ENCODE measurements around the gene SCART1.
"Not testable (repeated sequence)": the region's sequence is repeated elsewhere in the genome, so short reads cannot be mapped to it uniquely, and the experiment has no call there.

SCART1 gene

DNA sequence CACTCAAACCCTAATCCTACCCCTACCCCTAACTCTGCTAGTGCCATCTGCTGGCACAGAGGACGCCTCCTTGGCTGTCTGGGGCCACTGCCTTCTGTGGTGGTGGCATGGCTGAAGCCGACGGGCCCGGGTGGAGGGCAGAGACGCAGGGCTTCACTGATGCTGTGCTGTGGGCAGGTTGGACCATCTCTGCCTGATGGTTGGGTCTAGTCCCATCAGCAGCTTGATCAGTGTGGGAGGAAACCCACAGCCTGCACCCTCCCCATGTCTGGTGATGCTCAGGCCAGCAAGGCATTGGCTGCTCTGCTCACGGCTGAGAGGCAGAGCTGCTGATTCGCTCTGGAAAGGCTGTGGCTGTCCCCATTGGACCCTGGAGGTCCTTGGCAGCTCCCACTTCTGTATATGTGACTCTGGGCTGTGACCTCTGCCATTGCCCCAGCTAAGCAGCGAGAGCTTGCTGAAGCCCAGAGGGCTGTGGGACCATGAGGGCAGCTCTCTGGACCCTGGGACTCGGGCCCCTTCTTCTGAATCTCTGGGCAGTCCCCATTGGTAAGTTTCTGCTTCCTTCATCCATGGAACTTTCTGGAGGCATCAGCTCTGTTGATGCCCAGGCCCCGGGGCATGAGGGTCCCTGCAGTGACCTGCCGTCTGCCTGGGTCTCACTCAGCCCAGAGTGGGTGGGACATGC is at the start of gene SCART1:
Gene SCART1, plus strand, starts transcription at position 430 of the 688 bp plus-strand sequence. Its CDS starts 53 bp downstream, at position 483.
- no peak for DNase-seq

DNA sequence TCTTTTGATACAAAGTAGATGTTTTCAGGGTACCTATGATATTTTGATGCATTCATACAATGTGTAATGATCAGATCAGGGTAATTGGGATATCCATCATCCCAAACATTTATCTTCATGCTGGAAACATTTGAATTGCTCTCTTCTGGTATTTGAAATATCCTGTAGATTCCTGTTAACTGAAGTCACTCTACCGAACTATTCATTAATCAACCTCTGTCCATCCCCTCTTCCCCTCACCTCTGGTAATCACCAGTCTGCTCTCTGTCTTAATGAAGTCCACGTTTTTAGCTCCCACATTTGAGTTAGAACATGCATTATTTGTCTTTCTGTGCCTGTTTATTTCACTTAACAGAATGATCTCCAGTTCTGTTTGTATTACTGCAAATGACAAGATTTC is 48.5 kb upstream of the SCART1 start:
- DNase-seq = no peak

DNA sequence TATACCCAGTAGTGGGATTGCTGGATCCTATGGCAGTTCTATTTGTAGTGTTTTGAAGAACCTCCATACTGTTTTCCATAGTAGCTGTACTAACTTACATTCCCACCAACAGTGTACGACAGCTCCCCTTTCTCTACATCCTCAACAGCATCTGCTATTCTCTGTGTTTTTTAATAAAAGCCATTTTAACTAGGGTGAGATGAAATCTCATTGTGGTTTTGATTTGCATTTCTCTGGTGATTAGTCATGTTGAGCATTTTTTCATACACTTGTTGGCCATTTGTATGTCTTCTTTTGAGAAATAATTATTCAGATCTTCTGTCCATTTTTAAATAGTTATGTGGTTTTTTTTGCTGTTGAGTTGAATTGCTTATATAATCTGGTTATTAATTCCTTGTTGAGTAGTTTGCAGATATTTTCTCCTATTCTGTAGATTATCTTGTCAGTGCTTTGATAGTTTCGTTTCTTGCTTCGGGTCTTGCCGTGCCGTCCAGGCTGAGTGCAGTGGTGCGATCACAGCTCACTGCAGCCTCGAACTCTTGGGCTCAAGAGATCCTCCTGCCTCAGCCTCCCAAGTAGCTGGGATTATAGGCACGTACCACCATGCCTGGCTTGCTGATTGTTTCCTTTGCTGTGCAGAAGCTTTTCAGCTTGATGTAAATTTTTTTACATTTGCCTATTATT is 47.8 kb upstream of the SCART1 start:
- DNase-seq = no peak

DNA sequence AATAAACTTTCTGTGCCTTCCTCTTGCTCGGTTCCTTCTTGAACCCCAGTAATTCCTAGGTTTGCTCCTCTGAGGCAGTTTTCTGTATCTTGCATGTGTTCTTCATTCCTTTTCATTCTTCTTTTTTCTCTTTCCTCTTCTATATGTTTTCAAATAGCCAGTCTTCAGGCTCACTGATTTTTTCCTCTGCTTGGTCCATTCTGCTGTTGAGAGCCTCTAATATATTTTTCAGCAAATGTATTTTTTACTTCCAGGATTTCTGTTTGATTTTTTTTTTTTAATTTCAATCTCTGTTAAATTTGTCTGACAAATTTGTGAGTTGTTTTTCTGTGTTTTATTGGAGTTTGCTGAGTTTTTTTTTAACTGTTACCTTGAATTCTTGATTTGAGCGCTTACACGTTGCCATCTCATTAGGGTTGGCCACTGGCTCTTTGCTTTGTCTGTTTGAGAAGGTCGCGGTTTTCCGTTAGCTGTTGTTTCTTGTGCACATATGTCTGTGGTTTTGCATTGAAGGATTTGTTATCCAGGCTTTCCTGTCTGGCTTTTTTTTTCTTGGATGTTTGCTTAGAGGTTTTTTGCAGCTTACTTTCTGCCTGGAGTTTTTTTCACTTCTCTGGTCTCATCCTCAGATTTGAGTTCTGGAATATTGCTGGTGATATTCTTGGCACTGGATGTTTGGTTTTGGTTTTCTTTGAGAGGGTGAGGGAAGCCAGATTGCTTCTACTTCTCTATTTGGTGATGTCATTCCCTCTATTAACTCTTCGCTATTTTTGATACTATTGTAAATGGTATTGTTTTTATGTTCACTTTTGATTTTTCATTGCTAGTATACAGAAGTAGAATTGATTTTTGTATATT is 42.0 kb upstream of the SCART1 start:
- DNase-seq = no peak

DNA sequence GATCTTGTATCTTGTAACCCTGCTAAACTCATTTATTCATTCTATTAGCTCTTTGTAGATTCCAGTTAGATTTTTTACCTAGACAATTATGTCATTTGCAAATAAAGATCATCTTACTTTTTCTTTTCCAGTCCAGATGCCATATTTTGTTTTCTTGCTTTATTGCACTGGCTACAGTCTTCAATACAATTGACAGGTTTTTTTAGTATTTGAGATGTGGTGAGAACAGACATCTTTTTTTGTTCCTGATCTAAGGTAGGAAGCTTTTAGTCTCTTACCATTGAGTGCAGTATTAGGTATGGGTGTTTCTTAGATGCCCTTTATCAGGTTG is 41.4 kb upstream of the SCART1 start:
- DNase-seq = no peak

DNA sequence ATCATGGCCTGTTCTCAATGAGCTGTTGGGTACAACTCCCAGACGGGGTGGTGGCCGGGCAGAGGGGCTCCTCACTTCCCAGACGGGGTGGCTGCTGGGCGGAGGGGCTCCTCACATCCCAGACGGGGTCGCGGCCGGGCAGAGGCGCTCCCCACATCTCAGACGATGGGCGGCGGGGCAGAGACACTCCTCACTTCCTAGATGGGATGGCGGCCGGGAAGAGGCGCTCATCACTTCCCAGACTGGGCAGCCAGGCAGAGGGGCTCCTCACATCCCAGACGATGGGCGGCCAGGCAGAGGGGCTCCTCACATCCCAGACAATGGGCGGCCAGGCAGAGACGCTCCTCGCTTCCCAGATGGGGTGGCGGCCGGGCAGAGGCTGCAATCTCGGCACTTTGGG is 39.3 kb upstream of the SCART1 start:
- DNase-seq = not testable (repeated sequence)

DNA sequence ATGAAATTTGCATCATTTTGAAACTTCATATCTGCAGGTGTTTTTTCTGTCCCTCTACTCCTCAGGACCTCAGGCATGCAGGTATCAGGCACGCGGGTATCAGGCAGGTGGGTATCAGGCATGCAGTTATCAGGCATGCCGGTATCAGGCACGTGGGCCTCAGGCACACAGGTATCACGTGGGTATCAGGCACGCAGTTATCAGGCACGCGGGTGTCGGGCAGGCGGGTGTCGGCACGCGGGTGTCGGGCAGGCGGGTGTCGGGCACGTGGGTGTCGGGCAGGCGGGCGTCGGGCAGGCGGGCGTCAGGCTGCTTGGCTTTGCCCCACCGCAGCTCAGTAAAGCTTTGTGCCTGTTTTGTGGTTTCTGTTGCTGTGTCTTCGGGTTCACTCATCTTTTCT is 38.0 kb upstream of the SCART1 start:
- no peak for DNase-seq

DNA sequence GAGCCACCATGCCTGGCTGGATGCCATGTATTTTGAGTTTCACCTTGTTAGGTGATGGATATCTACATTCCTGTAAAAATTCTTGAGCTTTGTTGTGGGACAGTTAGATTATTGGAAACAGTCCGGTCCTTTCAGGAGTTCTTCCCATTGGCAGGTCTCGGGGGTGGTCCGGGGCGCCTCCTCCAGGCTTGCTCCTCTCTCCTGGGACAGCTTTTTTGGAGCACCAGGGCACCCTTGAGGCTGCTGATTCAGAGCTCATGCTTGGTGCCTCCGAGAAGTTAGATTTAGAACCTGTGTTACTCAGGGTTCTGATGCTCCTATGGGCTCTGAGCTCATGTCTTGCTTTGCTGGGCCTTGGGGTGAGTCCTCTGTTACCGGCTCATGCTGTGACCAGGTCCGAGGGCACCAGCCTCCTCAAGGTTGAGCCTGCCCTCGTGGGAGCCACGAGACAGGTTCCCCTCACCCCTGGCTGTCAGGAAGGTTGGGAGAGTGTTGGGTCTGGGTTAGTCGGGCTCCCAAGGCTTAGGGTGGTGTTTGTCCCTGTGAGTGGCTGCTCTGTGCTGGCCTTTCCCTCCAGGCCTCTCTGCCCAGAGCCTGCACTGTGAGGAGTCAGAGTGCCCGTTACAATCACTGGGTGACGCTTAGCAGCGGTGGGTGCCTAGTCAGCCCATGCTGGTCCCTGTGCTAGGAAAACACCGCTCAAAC is 35.3 kb upstream of the SCART1 start:
- DNase-seq = no peak

DNA sequence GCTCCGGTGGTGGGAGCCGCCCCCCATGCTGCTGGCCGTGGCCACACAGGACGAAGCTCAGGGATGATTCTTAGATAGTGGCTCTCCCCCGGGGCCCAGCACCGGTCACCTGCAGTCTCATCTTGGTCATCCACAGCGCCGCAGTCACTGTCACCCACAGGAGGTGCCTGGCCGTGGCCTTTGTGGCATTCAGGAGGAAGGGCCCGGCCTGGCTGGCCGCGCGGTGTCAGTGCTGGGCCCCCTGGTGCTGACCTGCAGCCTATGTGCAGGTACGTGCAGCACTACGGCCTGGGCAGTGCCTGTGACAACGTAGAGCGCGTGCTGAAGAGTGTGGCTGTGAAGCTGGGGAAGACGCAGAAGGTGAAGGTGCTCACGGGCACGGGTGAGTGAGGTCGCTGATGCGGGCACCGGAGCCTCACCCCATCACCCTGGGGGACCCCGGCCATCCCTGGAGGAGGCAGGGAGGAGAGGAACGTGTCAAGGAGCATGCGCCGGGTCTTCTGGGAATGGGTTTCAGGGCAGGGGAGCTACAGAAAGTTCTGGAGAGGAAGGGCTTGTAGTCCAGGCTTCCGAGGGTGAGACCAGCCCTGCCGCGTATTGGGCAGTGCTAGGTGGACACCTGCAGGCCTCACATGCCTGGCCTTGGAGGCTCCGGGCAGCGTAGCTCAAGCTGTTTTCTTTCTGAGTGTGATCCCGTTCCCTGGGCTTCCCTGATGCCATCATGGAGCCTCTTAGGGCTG is 34.4 kb upstream of the SCART1 start:
- DNase-seq = no peak

DNA sequence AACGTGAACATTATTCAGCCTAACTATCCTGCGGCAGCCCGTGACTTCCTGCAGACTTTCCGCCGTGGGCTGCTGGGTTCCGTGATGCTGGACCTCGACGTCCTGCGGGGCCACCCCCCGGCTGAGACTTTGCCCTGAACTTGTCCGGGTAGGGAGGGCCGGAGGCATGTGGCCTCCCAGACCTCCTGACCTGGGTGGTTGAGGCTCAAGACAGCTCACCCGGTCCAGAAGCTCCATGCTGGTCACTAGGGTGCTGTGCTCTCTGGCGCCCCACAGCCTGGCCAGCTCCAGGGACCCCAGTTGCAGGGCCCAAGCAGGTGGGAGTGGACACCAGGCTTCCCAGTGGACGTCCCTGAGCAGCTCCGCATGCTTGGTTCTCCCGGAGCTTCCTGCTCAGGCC is 33.7 kb upstream of the SCART1 start:
- DNase-seq = no peak

DNA sequence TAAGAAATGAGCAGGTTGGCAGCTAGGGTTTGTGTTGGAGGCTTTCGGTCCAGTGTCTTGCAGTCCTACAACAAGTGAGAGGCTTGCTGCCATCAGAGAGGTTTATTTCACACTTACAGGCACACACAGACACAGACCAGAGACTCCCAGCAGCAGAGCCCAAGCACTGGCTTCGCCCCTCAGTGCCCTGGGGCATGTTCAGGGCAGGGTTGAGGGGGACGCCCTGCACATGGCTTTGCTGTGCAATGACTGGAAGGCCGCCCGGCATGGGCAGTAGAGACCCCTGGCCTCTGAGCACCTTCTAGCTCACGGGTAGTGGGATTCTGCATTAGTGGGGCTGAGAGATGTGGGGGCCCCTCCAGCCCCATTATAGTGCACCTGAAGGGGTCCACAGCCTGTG is 33.2 kb upstream of the SCART1 start:
- no peak for DNase-seq

DNA sequence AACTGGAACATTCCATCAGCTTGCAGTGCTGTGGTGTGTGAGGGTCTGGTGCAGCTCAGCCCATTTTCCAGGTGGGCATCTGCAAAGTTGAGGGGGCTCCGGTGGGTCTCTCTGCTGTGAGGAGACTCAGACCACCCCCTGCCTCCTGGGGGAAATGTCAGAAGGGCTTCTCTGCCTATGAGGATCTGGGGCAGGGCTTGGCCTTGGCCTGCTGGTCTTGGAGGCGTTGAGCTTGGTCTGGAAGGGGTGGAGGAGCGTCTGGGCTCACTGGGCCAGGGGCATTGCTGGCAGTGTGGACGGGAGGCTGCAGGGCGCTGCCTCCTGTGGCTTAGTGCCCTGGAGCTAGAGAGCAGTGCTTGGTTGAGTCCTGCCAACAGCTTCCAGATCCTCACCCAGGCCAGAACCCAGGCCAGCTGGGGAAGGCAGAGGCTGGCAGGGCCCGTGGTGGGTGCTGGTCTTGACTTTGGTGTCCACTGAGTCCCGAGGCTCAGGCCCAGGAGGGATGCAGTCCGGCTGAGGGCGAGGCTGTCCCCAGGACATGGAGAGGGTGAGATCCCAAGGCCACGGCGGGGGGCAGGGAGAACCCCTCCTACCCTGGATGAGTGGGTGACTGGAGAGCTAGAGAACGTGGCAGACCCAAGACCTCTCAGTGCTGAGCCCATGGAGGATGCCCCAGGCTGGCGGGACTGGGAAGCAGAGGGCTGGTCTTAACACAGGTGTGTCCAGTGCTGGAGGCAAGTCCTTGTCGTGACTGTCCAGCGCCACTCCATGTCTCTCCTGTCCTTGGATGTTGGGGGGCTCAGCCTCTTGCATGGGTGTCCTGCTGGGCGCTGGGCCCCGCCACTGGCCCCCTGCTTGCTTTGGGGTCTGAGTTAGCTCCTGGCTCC is 32.2 kb upstream of the SCART1 start:
- DNase-seq = no peak

DNA sequence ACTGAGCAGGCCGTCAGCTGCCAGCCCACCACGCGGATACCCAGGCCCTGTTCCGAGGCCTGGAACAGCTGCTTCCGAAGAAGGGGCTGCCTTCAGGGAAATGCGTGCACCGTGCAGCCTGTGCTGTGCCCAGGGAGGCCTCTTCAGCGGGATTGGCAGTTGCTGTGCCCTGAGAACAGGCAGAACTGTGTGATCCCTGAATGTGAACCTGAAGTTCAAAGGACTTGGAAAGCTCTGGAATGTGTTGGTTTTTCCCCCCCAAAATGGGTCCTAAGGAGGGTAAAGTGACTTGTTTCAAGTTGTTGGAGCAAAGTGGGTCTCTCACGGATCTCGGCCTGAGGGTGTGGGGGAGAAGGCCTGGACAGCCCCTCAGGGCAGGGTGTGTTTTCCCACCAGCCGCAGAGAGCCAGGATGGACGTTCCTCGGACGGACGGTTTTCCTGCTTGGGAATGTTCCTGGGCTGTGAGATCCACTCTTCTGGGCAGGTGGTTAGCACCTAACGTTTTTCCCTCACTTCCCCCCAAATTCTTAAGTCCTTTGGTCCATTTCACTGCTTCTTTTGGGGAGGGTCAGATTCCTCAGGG is 31.4 kb upstream of the SCART1 start:
- DNase-seq = no peak

DNA sequence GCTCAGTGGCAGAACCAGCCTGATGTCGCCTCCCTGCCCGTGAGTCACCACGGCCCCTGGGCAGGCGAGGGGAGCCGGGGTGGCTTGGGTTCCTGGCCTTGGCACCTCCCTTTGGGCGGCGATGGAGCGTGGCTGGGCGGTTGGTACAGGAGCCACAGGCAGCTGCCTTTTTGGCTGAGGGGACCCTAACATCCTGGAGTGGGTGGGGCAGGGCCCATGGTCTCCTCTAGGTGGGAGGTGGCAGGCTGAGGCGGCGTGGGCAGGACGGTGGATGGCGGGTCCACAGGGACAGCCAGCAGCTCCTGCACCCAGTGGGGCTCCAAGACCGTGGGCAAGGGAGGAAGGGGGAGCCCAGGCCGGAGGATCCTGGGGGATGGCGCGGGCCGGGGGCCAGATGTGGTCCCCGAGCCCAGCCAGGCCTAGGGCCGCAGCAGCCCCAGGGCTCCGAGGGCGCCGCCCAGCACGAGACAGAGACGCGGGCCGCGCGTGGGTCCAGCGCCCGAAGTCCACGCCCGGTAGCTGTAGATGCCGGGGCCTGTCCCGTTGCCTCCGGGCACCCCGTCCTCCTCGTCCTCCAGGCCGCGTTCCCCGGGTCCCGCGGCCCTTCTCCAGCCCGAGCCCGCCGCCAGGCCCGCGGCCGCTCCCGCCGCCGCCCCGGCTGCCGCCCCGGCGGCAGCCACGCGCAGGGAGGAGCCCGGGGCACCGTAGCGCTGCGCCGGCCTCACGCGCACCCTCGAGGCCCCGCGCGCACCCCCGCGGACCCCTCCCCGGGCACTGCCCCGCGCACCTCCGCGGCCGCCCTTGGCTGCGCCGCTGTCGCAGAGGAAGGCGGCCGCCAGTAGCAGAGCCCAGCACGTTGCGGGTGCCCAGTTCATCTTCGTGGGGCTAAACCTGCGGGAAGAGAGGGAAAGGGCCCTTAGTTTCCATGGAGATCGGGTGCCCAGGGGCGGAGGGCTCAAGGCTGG is 30.7 kb upstream of the SCART1 start:
- DNase-seq = no peak

DNA sequence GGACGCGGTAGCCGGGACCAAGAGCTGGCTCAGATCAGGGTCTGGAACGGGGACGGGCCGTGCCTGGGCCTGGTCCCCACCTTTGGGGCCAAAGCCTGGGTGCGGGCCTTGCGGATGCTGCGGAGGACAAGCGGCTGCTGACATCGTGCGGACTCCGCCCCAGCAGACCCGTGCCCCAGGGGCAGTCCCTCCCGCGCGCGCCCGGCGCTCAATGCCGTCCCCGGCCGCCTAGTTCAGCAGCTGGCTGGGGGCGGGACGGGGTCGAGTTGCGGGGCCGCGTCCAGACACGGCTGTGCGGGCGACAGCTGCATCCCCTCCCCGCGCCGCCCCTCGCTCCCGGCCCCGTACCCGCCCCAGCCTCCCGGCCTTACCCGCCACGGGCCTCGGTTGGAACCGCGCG is 29.6 kb upstream of the SCART1 start:
- not testable (repeated sequence) for DNase-seq

DNA sequence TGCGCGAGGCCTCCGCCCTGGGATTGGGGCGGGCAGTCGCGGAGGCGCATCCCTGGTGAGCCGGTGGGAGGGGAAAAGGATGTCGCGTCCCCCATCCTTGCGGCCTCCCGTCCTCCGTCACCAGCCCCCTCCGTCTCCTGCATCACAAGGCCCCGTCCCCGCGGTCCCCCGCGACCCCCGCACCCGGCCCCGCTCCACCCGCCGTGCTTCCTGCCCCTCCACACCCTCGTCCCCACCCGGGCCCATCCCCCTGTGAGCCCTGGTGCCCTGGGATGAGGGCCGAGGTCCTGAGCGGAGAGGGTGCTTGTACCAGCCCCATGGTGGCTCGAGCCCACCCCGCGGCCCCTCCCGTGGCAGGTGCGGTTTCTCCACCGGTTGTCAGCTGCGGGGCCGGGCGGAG is 29.1 kb upstream of the SCART1 start, which contains the start of gene SPRN:
Gene SPRN, minus strand, starts transcription at position 25 of the 400 bp plus-strand sequence. CDS start 944 bp downstream, outside the sequence.
- DNase-seq = not testable (repeated sequence)

DNA sequence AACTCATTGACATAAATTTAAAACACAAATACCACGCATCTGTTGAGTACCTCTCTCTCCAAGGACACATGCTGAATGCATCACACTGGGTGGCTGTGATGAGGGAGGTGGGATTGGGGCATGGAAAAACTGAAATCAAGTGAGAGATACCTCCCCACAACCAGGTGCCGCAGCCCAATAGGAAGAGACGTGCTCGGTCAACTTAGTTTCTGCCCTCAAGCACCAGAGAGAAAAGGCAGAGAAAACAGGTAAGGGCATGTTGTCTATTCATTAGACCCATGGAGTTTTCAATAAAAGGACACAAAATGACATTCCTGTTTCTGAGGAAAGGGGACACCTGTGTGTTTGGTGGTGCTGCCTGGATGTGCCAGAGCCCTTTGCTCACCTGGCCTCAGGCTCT is 24.2 kb upstream of the SCART1 start:
- not testable (repeated sequence) for DNase-seq

DNA sequence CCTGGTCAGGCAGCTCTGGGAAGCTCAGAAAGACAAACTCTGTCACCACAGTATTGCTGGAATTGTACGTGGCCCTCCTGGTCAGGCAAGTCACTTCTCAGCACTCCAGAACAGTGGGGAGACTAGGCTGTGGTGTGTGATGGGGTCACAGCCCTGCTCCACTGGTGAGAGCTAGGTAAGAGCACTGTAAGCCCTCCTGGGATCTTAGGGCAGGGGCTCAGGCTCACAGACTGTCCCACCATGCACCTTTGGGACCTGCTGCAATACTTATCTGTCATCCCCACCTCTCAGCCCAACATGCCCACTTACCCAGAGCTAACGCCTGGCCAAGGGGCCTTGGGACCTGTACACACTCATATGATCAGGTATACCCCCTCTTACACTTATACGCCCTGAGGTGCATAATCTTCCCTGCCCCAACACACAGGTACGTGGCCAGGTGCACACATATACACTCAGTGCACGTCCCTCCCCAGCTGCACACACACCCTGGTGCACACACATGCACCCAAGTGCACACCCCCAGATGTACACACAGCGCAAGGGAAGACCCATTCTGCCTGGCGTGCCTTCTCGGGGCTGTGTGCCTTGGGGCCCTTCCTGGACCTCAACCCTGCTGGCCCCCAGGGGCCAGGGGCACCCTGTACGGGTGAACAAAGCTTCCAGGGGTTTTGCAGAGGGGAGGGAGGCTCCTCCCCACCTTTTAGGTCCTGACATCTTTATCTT is 21.7 kb upstream of the SCART1 start:
- not testable (repeated sequence) for DNase-seq

DNA sequence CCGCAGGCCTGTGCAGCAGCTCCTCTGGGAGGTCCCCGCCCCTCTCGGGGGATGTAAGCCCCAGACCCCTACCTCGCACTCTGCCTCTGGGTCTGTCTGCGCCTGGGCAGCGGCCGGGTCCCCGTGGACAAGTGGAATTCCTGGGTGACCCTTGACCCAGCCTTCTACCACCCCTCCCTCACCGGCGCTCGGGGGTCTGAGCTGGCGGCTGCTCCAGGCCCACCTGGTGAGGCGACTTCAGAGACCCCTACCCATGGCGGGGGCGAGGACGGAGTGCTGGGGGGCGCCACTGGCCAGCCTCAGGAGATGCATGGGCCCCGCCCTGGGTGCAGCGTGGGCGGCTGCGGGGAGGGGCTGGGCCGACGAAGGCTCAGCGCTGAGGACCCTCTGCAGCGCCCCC is 21.0 kb upstream of the SCART1 start:
- not testable (repeated sequence) for DNase-seq

All from stimulated activated CD4-positive, alpha-beta T cell treated with anti-CD3 and anti-CD28 coated beads, Interleukin-15, amount 100 ng/mL, for 24 hours (primary cell).